ENCODE results near the gene CES2.
"Not testable (repeated sequence)": the region's sequence is repeated elsewhere in the genome, so short reads cannot be mapped to it uniquely, and the experiment has no call there.

CES2 gene

GRCh38 chr16:66988197-66988788 lies 53.0 kb downstream of the CES2 start, which contains the start of gene CES4A:
CES4A (plus strand) TSS chr16:66988589; CDS start chr16:66988773, 184 bp downstream.
- Histone ChIP-seq H3K4me2 (ENCODE audit: low read depth, low read length) (no peak within 1 kb of the TSS), H3K4me3 (ENCODE audit: low read length) (no peak within 1 kb of the TSS), H3K9ac (ENCODE audit: low read length) (no peak within 1 kb of the TSS), H3K4me1 (ENCODE audit: low read length) (no peaks in the 10 kb centered on the region), H3F3A (ENCODE audit: insufficient read depth, low read length) (no peaks in the 10 kb centered on the region), H3K27me3 (replicated peaks; ENCODE audit: insufficient read depth, low read length) (no peaks in the 10 kb centered on the region), H3K36me3 (replicated peaks; ENCODE audit: insufficient read depth, low read length) (no peaks in the 10 kb centered on the region), H3K9me2 (replicated peaks; ENCODE audit: insufficient read depth, low read length) (no peaks in the 10 kb centered on the region), H2AFZ (ENCODE audit: low read length) (no peak within 1 kb of the TSS), H4K20me1 (ENCODE audit: insufficient read depth, low read length) (no peaks in the 10 kb centered on the region), H3K79me2 (ENCODE audit: low read length) (no peaks in the 10 kb centered on the region), H3K27ac (ENCODE audit: low read length) (no peak within 1 kb of the TSS), H3K9me3 (replicated peaks; ENCODE audit: insufficient read depth, low read length) (no peaks in the 10 kb centered on the region)
- TF ChIP-seq EZH2 (optimal IDR thresholded peaks at IDR 0.05; ENCODE audit: low read depth, low read length): no peak
- TF ChIP-seq CTCF (IDR thresholded peaks at IDR 0.05; ENCODE audit: low read length): no peak
- TF ChIP-seq EZH2phosphoT487 (IDR thresholded peaks at IDR 0.05; ENCODE audit: low read length): no peak
- DNase-seq: no peak

- no peak overlapping the region for H3K9ac ChIP-seq (ENCODE audit: low read length)
- no peaks in the 10 kb centered on the region for H3K9me3 ChIP-seq (replicated peaks; ENCODE audit: insufficient read depth, low read length)
- no peak overlapping the region for H2AFZ ChIP-seq (ENCODE audit: low read length)
- no peak overlapping the region for H3K4me2 ChIP-seq (ENCODE audit: low read depth, low read length)
- no peak for DNase-seq
- H3K27me3 ChIP-seq (replicated peaks; ENCODE audit: insufficient read depth, low read length): no peaks in the 10 kb centered on the region
- TF ChIP-seq EZH2phosphoT487 (IDR thresholded peaks at IDR 0.05; ENCODE audit: low read length) (no peak), EZH2 (optimal IDR thresholded peaks at IDR 0.05; ENCODE audit: low read depth, low read length) (no peak), CTCF (IDR thresholded peaks at IDR 0.05; ENCODE audit: low read length) (no peak)
- H3K36me3 ChIP-seq (replicated peaks; ENCODE audit: insufficient read depth, low read length): no peaks in the 10 kb centered on the region
- no peak overlapping the region for H3K4me3 ChIP-seq (ENCODE audit: low read length)
- no peak overlapping the region for H3K27ac ChIP-seq (ENCODE audit: low read length)
- H3K4me1 ChIP-seq (ENCODE audit: low read length): no peaks in the 10 kb centered on the region
- H4K20me1 ChIP-seq (ENCODE audit: insufficient read depth, low read length): no peaks in the 10 kb centered on the region
- no peaks in the 10 kb centered on the region for H3K9me2 ChIP-seq (replicated peaks; ENCODE audit: insufficient read depth, low read length)
- H3F3A ChIP-seq (ENCODE audit: insufficient read depth, low read length): no peaks in the 10 kb centered on the region
- H3K79me2 ChIP-seq (ENCODE audit: low read length): no peaks in the 10 kb centered on the region
Observed at GRCh38 chr16:66991545-66992077, 56.3 kb downstream of the CES2 start.

GRCh38 chr16:66993558-66993957 lies 58.2 kb downstream of the CES2 start:
- not testable (repeated sequence) for H3K9me3 ChIP-seq (replicated peaks; ENCODE audit: insufficient read depth, low read length); H2AFZ ChIP-seq (ENCODE audit: low read length); H3K36me3 ChIP-seq (replicated peaks; ENCODE audit: insufficient read depth, low read length); DNase-seq; H3K27ac ChIP-seq (ENCODE audit: low read length); H3K4me1 ChIP-seq (ENCODE audit: low read length); H3K27me3 ChIP-seq (replicated peaks; ENCODE audit: insufficient read depth, low read length); H3K4me3 ChIP-seq (ENCODE audit: low read length); H3K4me2 ChIP-seq (ENCODE audit: low read depth, low read length); H3F3A ChIP-seq (ENCODE audit: insufficient read depth, low read length); H4K20me1 ChIP-seq (ENCODE audit: insufficient read depth, low read length); H3K9ac ChIP-seq (ENCODE audit: low read length); H3K9me2 ChIP-seq (replicated peaks; ENCODE audit: insufficient read depth, low read length); H3K79me2 ChIP-seq (ENCODE audit: low read length)

Measured in MM.1S (cell line).